ENCODE results near the gene GIGYF2. TPM values are rescaled to one million over a fixed set of nuclear protein-coding genes. Genes with fewer than 3 reads are reported as not detected.

GIGYF2 gene
- total and polyA plus RNA-seq, 2 of the 13 experiments (the other 11 are each of a cell fraction or from before 2014, with no cell fraction given), result 44.9 to 73.5 TPM

- BruUV-seq (replicated peaks), result no TSS peak
- CTCF ChIA-PET (ENCODE audit: low intra/inter-chr PET ratio, low total read pairs), result no interaction called here
- FAIRE-seq (no peak), ATAC-seq (no peak), DNase-seq (ENCODE audit: low spot score) (no peak)
- WGBS (ENCODE audit: low lambda C conversion rate), result 91% methylated on average over 23 of the region's 23 CpGs
- Histone ChIP-seq H3K4me3 (replicated peaks in 1 of 3; ENCODE audit: insufficient read depth in 1 of 3, low read depth in 2 of 3, low read length in 3 of 3) (no peak overlapping the region), H2AFZ (ENCODE audit: low read length) (no peak overlapping the region), H3K9ac (ENCODE audit: insufficient read depth, low read depth, low read length) (no peak overlapping the region), H3K79me2 (ENCODE audit: insufficient read depth, low read length) (no peaks in the 10 kb centered on the region), H3K4me2 (ENCODE audit: low read depth, low read length) (no peak overlapping the region), H3K36me3 (replicated peaks in 1 of 2; ENCODE audit: control insufficient read depth in 1 of 2, insufficient read depth in 2 of 2, low read length in 2 of 2) (peaks cover 18 to 44% of the 10 kb centered on the region in 2 experiments), H3K9me3 (ENCODE audit: low read length) (no peaks in the 10 kb centered on the region), H3K27me3 (ENCODE audit: control insufficient read depth in 1 of 2, insufficient read depth in 2 of 2, low read length in 2 of 2) (no peaks in the 10 kb centered on the region), H3K27ac (ENCODE audit: extremely low read length, insufficient read depth, low read length) (no peak overlapping the region), H4K20me1 (ENCODE audit: insufficient read depth, low read length) (no peaks in the 10 kb centered on the region), H3K4me1 (ENCODE audit: insufficient read depth, low read length) (no peaks in the 10 kb centered on the region)
- TF ChIP-seq RBM22 (optimal IDR thresholded peaks at IDR 0.05; ENCODE audit: low read length) (peak; percentile 57), ZNF768 (CRISPR knock-in tag; IDR thresholded peaks at IDR 0.05) (peak; percentile 11; the same call in 1 of the 2 replicates), RBM39 (IDR thresholded peaks at IDR 0.05; ENCODE audit: low read depth, low read length, poor library complexity, severe bottlenecking) (no peak)
- POLR2A ChIA-PET, result interaction anchor here (1.3 kb wide), 1 partner anchor 16 kb away, joined by 3 read pairs; no protein-coding TSS in a partner anchor
- in situ Hi-C loops (cut with HindIII; ENCODE audit: extremely low pct_ligation_motif_present, low pct_unique_long_range_greater_than_20kb) (no loop called here), intact Hi-C loops (cut with micrococcal nuclease; ENCODE audit: unreplicated experiment) (no loop called here)
Observed at GRCh38 chr2:232890896-232891601, 193.9 kb downstream of the GIGYF2 start.

GRCh38 chr2:232891621-232892071 is 194.5 kb downstream of the GIGYF2 start:
- no TSS peak for BruUV-seq (replicated peaks)
- DNase-seq (ENCODE audit: low spot score) (no peak), ATAC-seq (no peak), FAIRE-seq (no peak)
- H3K27me3 ChIP-seq (ENCODE audit: control insufficient read depth in 1 of 2, insufficient read depth in 2 of 2, low read length in 2 of 2), result no peaks in the 10 kb centered on the region
- TF ChIP-seq ZNF33A (CRISPR knock-in tag; IDR thresholded peaks at IDR 0.05; ENCODE audit: borderline replicate concordance) (no peak), CSRNP1 (CRISPR knock-in tag; IDR thresholded peaks at IDR 0.05) (no peak), ZNF558 (CRISPR knock-in tag; IDR thresholded peaks at IDR 0.05; ENCODE audit: borderline replicate concordance) (no peak), KDM2A (CRISPR knock-in tag; IDR thresholded peaks at IDR 0.05; ENCODE audit: borderline replicate concordance, low read depth) (no peak), GTF2F1 (IDR thresholded peaks at IDR 0.05; ENCODE audit: low read length) (no peak), HMG20B (CRISPR knock-in tag; conservative IDR thresholded peaks at IDR 0.05) (no peak), ZNF10 (CRISPR knock-in tag; IDR thresholded peaks at IDR 0.05; ENCODE audit: borderline replicate concordance, low read depth) (no peak), ZNF253 (CRISPR knock-in tag; IDR thresholded peaks at IDR 0.05; ENCODE audit: borderline replicate concordance) (no peak), ZNF879 (CRISPR knock-in tag; IDR thresholded peaks at IDR 0.05) (no peak), ZMYM2 (CRISPR knock-in tag; IDR thresholded peaks at IDR 0.05) (no peak), ZNF121 (CRISPR knock-in tag; IDR thresholded peaks at IDR 0.05) (no peak), ZNF432 (CRISPR knock-in tag; IDR thresholded peaks at IDR 0.05; ENCODE audit: borderline replicate concordance) (no peak), HDAC2 (CRISPR knock-in tag; IDR thresholded peaks at IDR 0.05) (no peak), ZSCAN25 (CRISPR knock-in tag; IDR thresholded peaks at IDR 0.05) (no peak)
- no peak overlapping the region for H3K4me3 ChIP-seq (replicated peaks in 1 of 3; ENCODE audit: insufficient read depth in 1 of 3, low read depth in 2 of 3, low read length in 3 of 3)
- no peaks in the 10 kb centered on the region for H3K4me1 ChIP-seq (ENCODE audit: insufficient read depth, low read length)
- H3K36me3 ChIP-seq (replicated peaks in 1 of 2; ENCODE audit: control insufficient read depth in 1 of 2, insufficient read depth in 2 of 2, low read length in 2 of 2), result peaks cover 16 to 39% of the 10 kb centered on the region in 2 experiments; a peak in 4 of 5 replicates
- H2AFZ ChIP-seq (ENCODE audit: low read length), result no peak overlapping the region
- ChIA-PET POLR2A (interaction anchor here (1.3 kb wide), 1 partner anchor 16 kb away, joined by 3 read pairs; no protein-coding TSS in a partner anchor), CTCF (ENCODE audit: low intra/inter-chr PET ratio, low total read pairs) (no interaction called here)
- H3K27ac ChIP-seq (ENCODE audit: extremely low read length, insufficient read depth, low read length), result no peak overlapping the region
- in situ Hi-C loops (cut with HindIII; ENCODE audit: extremely low pct_ligation_motif_present, low pct_unique_long_range_greater_than_20kb), result no loop called here
- WGBS (ENCODE audit: low lambda C conversion rate), result 98% methylated on average over 8 of the region's 11 CpGs
- no peaks in the 10 kb centered on the region for H4K20me1 ChIP-seq (ENCODE audit: insufficient read depth, low read length)
- no peaks in the 10 kb centered on the region for H3K79me2 ChIP-seq (ENCODE audit: insufficient read depth, low read length)
- intact Hi-C loops (cut with micrococcal nuclease; ENCODE audit: unreplicated experiment), result no loop called here
- no peak overlapping the region for H3K4me2 ChIP-seq (ENCODE audit: low read depth, low read length)
- H3K9ac ChIP-seq (ENCODE audit: insufficient read depth, low read depth, low read length), result no peak overlapping the region
- H3K9me3 ChIP-seq (ENCODE audit: low read length), result no peaks in the 10 kb centered on the region
